H9 (cell line): ENCODE data around the gene TENM3. TPM values are rescaled to one million over a fixed set of nuclear protein-coding genes. Genes with fewer than 3 reads are reported as not detected.

Source experiments
- DNase-seq: peaks from one replicate; pipeline ENCODE4 v3.0.0-alpha.2; 2017
- H2AFZ ChIP-seq: one replicate; pipeline ENCODE4 v1.6.1; 2013; ENCODE audit warnings: mild to moderate bottlenecking, low read length, control low read depth, moderate library complexity
- H2AK5ac ChIP-seq: 2 replicates; pipeline ENCODE4 v1.6.1; 2013; ENCODE audit warnings: low read length, control low read depth, mixed read lengths; ENCODE audit not compliant: insufficient read length
- H2BK120ac ChIP-seq: one replicate; pipeline ENCODE4 v1.6.1; 2013; ENCODE audit warnings: low read depth, mild to moderate bottlenecking, low read length, control low read depth, inconsistent platforms; ENCODE audit not compliant: poor library complexity, severe bottlenecking
- H2BK12ac ChIP-seq: 2 replicates; pipeline ENCODE4 v1.6.1; 2013; ENCODE audit warnings: low read length, control low read depth, mixed read lengths, low read depth; ENCODE audit not compliant: insufficient read length
- H2BK15ac ChIP-seq: 2 replicates; pipeline ENCODE4 v1.6.1; 2013; ENCODE audit warnings: low read depth, low read length, control low read depth
- H2BK20ac ChIP-seq: one replicate; pipeline ENCODE4 v1.6.1; 2013; ENCODE audit warnings: low read depth, mild to moderate bottlenecking, low read length, control low read depth, inconsistent platforms; ENCODE audit not compliant: poor library complexity, severe bottlenecking
- H2BK5ac ChIP-seq: 2 replicates; pipeline ENCODE4 v1.6.1; 2013; ENCODE audit warnings: low read length, control low read depth, mixed read lengths; ENCODE audit not compliant: insufficient read length
- H3K14ac ChIP-seq: 2 replicates; pipeline ENCODE4 v1.6.1; 2013; ENCODE audit warnings: low read length, control low read depth; ENCODE audit not compliant: insufficient read depth
- H3K18ac ChIP-seq: 2 replicates; pipeline ENCODE4 v1.6.1; 2013; ENCODE audit warnings: low read depth, mild to moderate bottlenecking, mixed read lengths, low read length, control low read depth; ENCODE audit not compliant: insufficient read length
- H3K23ac ChIP-seq: 2 replicates; pipeline ENCODE4 v1.6.1; 2013; ENCODE audit warnings: low read length, control low read depth, mixed read lengths, low read depth; ENCODE audit not compliant: insufficient read length
- H3K23me2 ChIP-seq: 2 replicates; pipeline ENCODE4 v1.6.1; 2013; ENCODE audit warnings: low read depth, mild to moderate bottlenecking, mixed read lengths, low read length, control low read depth; ENCODE audit not compliant: insufficient read length, poor library complexity, severe bottlenecking
- H3K27ac ChIP-seq: 2 replicates; pipeline ENCODE4 v1.5.1; 2013; ENCODE audit warnings: low read length, control low read depth, mixed read lengths, low read depth; ENCODE audit not compliant: insufficient read length
- H3K27me3 ChIP-seq: 2 replicates; pipeline ENCODE4 v1.6.1; 2013; ENCODE audit warnings: low read length, control low read depth, inconsistent platforms; ENCODE audit not compliant: insufficient read depth
- H3K4ac ChIP-seq: 2 replicates; pipeline ENCODE4 v1.6.1; 2013; ENCODE audit warnings: low read depth, mild to moderate bottlenecking, control low read depth, inconsistent platforms, low read length, moderate library complexity
- H3K4me1 ChIP-seq: 2 replicates; pipeline ENCODE4 v1.6.1; 2013; ENCODE audit warnings: low read length, control low read depth, inconsistent platforms; ENCODE audit not compliant: insufficient read depth
- H3K4me2 ChIP-seq: 2 replicates; pipeline ENCODE4 v1.6.1; 2013; ENCODE audit warnings: low read length, control low read depth, mixed read lengths; ENCODE audit not compliant: insufficient read length, insufficient read depth
- H3K56ac ChIP-seq: 2 replicates; pipeline ENCODE4 v1.6.1; 2013; ENCODE audit warnings: low read depth, mild to moderate bottlenecking, mixed read lengths, low read length, control low read depth; ENCODE audit not compliant: insufficient read length
- H3K79me1 ChIP-seq: 2 replicates; pipeline ENCODE4 v1.6.1; 2013; ENCODE audit warnings: low read depth, mild to moderate bottlenecking, moderate library complexity, low read length, control low read depth, inconsistent platforms; ENCODE audit not compliant: insufficient read depth, poor library complexity, severe bottlenecking
- H3K79me2 ChIP-seq: 2 replicates; pipeline ENCODE4 v1.6.1; 2013; ENCODE audit warnings: low read length, control low read depth, inconsistent platforms; ENCODE audit not compliant: insufficient read depth
- H3K9ac ChIP-seq: 2 replicates; pipeline ENCODE4 v1.6.1; 2013; ENCODE audit warnings: low read length, control low read depth, mixed read lengths; ENCODE audit not compliant: insufficient read length; ENCODE audit errors: extremely low read depth
- H3K9me3 ChIP-seq: one replicate; pipeline ENCODE4 v1.6.1; 2013; ENCODE audit warnings: low read depth, low read length, inconsistent platforms; ENCODE audit not compliant: control insufficient read depth
- H3T11ph ChIP-seq: one replicate; pipeline ENCODE4 v1.6.1; 2013; ENCODE audit warnings: mild to moderate bottlenecking, low read length, control low read depth, inconsistent platforms
- H4K20me1 ChIP-seq: one replicate; pipeline ENCODE4 v1.6.1; 2013; ENCODE audit not compliant: control insufficient read depth, insufficient read length, insufficient read depth
- H4K5ac ChIP-seq: 2 replicates; pipeline ENCODE4 v1.6.1; 2013; ENCODE audit warnings: low read depth, mild to moderate bottlenecking, mixed read lengths, low read length, control low read depth; ENCODE audit not compliant: insufficient read length
- H4K8ac ChIP-seq: replicated peaks from 2 replicates; pipeline ENCODE4 v1.6.1; 2013; ENCODE audit warnings: low read length, control low read depth, mixed read lengths, low read depth; ENCODE audit not compliant: insufficient read length
- H4K91ac ChIP-seq: 2 replicates; pipeline ENCODE4 v1.6.1; 2013; ENCODE audit warnings: low read depth, mild to moderate bottlenecking, moderate library complexity, mixed read lengths, low read length, control low read depth; ENCODE audit not compliant: insufficient read length
- H3K27ac Mint-ChIP-seq, 3 experiments: 2 replicates in 2 of 3; 3 replicates in 1 of 3; pipeline ENCODE4 v1.8.0; 2020 to 2021; ENCODE audit warnings: mixed read lengths in 3 of 3, mild to moderate bottlenecking in 1 of 3, moderate library complexity in 1 of 3
- H3K27me3 Mint-ChIP-seq: 2 replicates; pipeline ENCODE4 v1.8.0; 2021; ENCODE audit warnings: low read depth, mild to moderate bottlenecking, moderate library complexity, mixed read lengths
- H3K36me3 Mint-ChIP-seq, 3 experiments: 2 replicates in 2 of 3; 3 replicates in 1 of 3; pipeline ENCODE4 v1.8.0; 2020 to 2021; ENCODE audit warnings: low read depth in 3 of 3, mixed read lengths in 3 of 3; ENCODE audit not compliant: insufficient read depth in 1 of 3
- H3K4me1 Mint-ChIP-seq, 2 experiments: 2 replicates each; pipeline ENCODE4 v1.8.0; 2020; ENCODE audit warnings: mixed read lengths in 2 of 2
- H3K4me3 Mint-ChIP-seq, 2 experiments: 2 replicates in 1 of 2; 3 replicates in 1 of 2; pipeline ENCODE4 v1.8.0; 2020 to 2021; ENCODE audit warnings: mild to moderate bottlenecking in 2 of 2, mixed read lengths in 2 of 2, moderate library complexity in 1 of 2
- H3K9me3 Mint-ChIP-seq, 2 experiments: 2 replicates in 1 of 2; 3 replicates in 1 of 2; pipeline ENCODE4 v1.8.0; 2020; ENCODE audit warnings: mild to moderate bottlenecking in 2 of 2, mixed read lengths in 2 of 2, moderate library complexity in 1 of 2
- CTCF ChIP-seq: fragments of 200-600 bp; sonication (generic); conservative IDR thresholded peaks from 3 replicates; pipeline ENCODE4 v1.8.0; 2021; ENCODE audit warnings: antibody characterized with exemption, mild to moderate bottlenecking
- WGBS: extraction: QIAGEN DNeasy Blood & Tissue Kit; methylation state at CpG from one replicate; pipeline ENCODE4 v1.1.7; 2013; ENCODE audit warnings: missing lambda C conversion rate, low lambda C conversion rate, mixed read lengths; ENCODE audit not compliant: insufficient read length; ENCODE audit errors: extremely low coverage; 5-methylcytosine and 5-hydroxymethylcytosine counted together
- total RNA-seq: library from RNA; stranded (reverse); gene quantifications from 2 replicates; pipeline ENCODE4 v1.2.1, GENCODE V29; 2021

TENM3 gene
- total RNA-seq, 1 experiment from 2014 or later, result 49.6 TPM

- Histone ChIP-seq H4K20me1 (no peaks in the 10 kb centered on the region), H3K23me2 (no peaks in the 10 kb centered on the region), H3K9me3 (no peaks in the 10 kb centered on the region), H4K8ac (no peak overlapping the region), H2AFZ (no peak overlapping the region), H3K4me1 (no peaks in the 10 kb centered on the region), H2BK12ac (no peak overlapping the region), H2AK5ac (no peak overlapping the region), H3K18ac (no peak overlapping the region), H3K27me3 (no peaks in the 10 kb centered on the region), H3T11ph (no peak overlapping the region), H3K14ac (no peak overlapping the region), H3K9ac (no peak overlapping the region), H3K23ac (no peak overlapping the region), H4K91ac (no peak overlapping the region), H2BK20ac (no peak overlapping the region), H2BK120ac (no peak overlapping the region), H3K4ac (no peak overlapping the region), H2BK15ac (no peak overlapping the region), H3K4me2 (no peak overlapping the region), H3K56ac (no peak overlapping the region), H3K79me1 (no peaks in the 10 kb centered on the region), H4K5ac (no peak overlapping the region), H2BK5ac (no peak overlapping the region), H3K27ac (no peak overlapping the region), H3K79me2 (no peaks in the 10 kb centered on the region)
- no CpG with 5 or more reads among the region's 6 CpGs for WGBS
- H3K27ac Mint-ChIP-seq, result no peak overlapping the region
- H3K4me3 Mint-ChIP-seq, result no peak overlapping the region
- H3K9me3 Mint-ChIP-seq, result no peaks in the 10 kb centered on the region
- H3K36me3 Mint-ChIP-seq, result peaks cover 2 to 17% (median 14%) of the 10 kb centered on the region in 3 experiments; a peak in 6 of 7 replicates
- H3K27me3 Mint-ChIP-seq, result no peaks in the 10 kb centered on the region; the same call in 1 of the 2 replicates
- peaks cover 19 to 20% of the 10 kb centered on the region in 2 experiments for H3K4me1 Mint-ChIP-seq
- no peak for TF ChIP-seq CTCF
- no peak for DNase-seq
These were observed 384.8 kb downstream of the TENM3 start for GRCh38 chr4:182627996-182628395.
